GM12873 (cell line): Measurements from ENCODE around the gene CHST12.

ENCODE experiments used
- CTCF ChIP-seq: IDR thresholded peaks from 2 replicates; pipeline ENCODE4 v1.5.1; 2012; ENCODE audit warnings: low read depth, mild to moderate bottlenecking, moderate library complexity, low read length, control low read depth; ENCODE audit not compliant: insufficient read depth; ENCODE audit errors: missing control alignments

CHST12 gene

GRCh38 chr7:2492038-2492437 is 88.6 kb downstream of the CHST12 start:
- no peak for TF ChIP-seq CTCF

- TF ChIP-seq CTCF: no peak
Observed at GRCh38 chr7:2493205-2494164, 90.1 kb downstream of the CHST12 start.

- no peak for TF ChIP-seq CTCF
Observed at GRCh38 chr7:2494191-2495130, 91.0 kb downstream of the CHST12 start.

GRCh38 chr7:2495418-2496299 is 92.2 kb downstream of the CHST12 start:
- TF ChIP-seq CTCF: no peak

- no peak for TF ChIP-seq CTCF
Observed at GRCh38 chr7:2496375-2496774, 93.0 kb downstream of the CHST12 start.

- TF ChIP-seq CTCF: no peak
Observed at GRCh38 chr7:2497065-2497464, 93.7 kb downstream of the CHST12 start.
